ENCODE measurements around the gene BPHL. TPM values are rescaled to one million over a fixed set of nuclear protein-coding genes. Genes with fewer than 3 reads are reported as not detected.
"Not testable (repeated sequence)": the region's sequence is repeated elsewhere in the genome, so short reads cannot be mapped to it uniquely, and the experiment has no call there.

BPHL gene
- total RNA-seq, 4 donors from 2014 or later, result 6.3 to 8.3 (median 7.3) TPM

DNA sequence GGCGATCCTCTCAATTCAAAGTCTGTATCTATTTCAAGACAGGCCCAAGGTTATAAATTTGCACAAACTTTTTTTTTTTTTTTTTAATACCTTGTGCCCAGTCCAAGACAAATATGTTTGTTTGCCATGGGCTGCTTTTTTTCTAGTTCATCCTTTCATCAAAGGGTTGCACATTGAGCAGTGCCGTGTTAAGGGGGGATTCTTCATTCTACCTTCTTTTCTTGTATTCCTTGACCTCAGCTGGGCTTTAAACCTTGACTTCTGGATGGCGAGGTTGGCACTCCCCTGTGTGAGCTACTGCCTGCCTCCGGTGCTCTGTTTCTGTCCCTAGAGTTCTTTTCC lies 42.8 kb upstream of the BPHL start:
- no peak for DNase-seq (ENCODE audit: extremely low spot score)
- H3K27me3 ChIP-seq, result no peaks in the 10 kb centered on the region

DNA sequence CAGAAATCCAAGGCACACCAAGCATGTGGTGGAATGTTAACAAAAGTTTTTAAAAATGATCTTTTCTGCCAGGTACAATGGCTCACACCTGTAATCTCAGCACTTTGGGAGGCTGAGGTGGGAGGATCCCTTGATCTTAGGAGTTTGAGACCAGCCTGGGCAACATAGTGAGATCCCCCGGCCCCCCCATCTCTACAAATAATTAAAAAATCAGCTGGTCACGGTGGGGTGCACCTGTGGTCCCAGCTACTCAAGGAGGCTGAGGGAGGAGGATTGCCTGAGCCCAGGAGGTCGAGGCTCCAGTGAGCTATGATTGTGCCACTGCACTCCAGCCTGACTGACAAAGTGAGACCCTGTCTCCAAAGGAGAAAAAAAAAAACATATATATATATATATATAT lies 42.2 kb upstream of the BPHL start:
- intact Hi-C loops (cut with DNase I), result no loop called here
- DNase-seq (ENCODE audit: extremely low spot score), result no peak

More for the DNA sequence above, 42.8 kb upstream of the BPHL start:
- Histone ChIP-seq H3K9me3 (no peaks in the 10 kb centered on the region), H3K36me3 (peaks cover 19 to 45% (median 39%) of the 10 kb centered on the region in 4 donors), H3K4me1 (peaks cover 11 to 35% (median 28%) of the 10 kb centered on the region in 4 donors), H3K27ac (replicated peaks in 1 of 4) (no peak overlapping the region), H3K4me3 (no peak overlapping the region)
- TF ChIP-seq, protein P1, sequence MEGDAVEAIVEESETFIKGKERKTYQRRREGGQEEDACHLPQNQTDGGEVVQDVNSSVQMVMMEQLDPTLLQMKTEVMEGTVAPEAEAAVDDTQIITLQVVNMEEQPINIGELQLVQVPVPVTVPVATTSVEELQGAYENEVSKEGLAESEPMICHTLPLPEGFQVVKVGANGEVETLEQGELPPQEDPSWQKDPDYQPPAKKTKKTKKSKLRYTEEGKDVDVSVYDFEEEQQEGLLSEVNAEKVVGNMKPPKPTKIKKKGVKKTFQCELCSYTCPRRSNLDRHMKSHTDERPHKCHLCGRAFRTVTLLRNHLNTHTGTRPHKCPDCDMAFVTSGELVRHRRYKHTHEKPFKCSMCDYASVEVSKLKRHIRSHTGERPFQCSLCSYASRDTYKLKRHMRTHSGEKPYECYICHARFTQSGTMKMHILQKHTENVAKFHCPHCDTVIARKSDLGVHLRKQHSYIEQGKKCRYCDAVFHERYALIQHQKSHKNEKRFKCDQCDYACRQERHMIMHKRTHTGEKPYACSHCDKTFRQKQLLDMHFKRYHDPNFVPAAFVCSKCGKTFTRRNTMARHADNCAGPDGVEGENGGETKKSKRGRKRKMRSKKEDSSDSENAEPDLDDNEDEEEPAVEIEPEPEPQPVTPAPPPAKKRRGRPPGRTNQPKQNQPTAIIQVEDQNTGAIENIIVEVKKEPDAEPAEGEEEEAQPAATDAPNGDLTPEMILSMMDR (IDR thresholded peaks at IDR 0.05), result no peak
- no peak for TF ChIP-seq POLR2A (IDR thresholded peaks at IDR 0.05; ENCODE audit: low read depth)
- no peak for TF ChIP-seq EP300 (IDR thresholded peaks at IDR 0.05)
- intact Hi-C loops (cut with DNase I), result no loop called here
- WGBS, result 52% methylated on average over 4 of the region's 4 CpGs

DNA sequence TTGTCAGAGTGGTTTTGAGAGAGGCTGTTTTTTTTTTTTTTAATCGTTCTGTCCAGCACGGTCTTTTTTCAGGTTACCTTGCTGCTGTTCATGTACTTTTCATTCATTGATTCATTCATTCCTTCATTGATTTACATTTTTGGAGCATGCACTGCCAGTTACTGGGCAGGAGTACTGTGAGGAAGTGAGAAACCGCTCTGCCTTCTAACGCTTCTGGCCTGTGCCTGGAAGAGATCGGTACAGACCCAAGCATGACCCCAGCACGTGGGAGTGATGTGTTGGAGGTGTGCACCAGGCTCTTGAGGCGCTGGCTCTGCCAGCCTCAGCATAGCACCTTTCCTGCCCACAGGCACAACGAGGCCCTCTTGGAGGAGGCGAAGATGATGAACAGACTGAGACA lies 41.1 kb upstream of the BPHL start:
- DNase-seq (ENCODE audit: extremely low spot score), result no peak

More for the DNA sequence above, 42.2 kb upstream of the BPHL start:
- TF ChIP-seq POLR2A (IDR thresholded peaks at IDR 0.05; ENCODE audit: low read depth) (no peak), EP300 (IDR thresholded peaks at IDR 0.05) (no peak), POLR2AphosphoS5 (IDR thresholded peaks at IDR 0.05) (no peak)
- TF ChIP-seq, protein P1 (IDR thresholded peaks at IDR 0.05), result no peak
- H3K27ac ChIP-seq (replicated peaks in 1 of 4), result no peak overlapping the region
- peaks cover 25 to 51% (median 45%) of the 10 kb centered on the region in 4 donors for H3K36me3 ChIP-seq
- WGBS, result 87% methylated on average over 3 of the region's 3 CpGs
- H3K4me3 ChIP-seq, result no peak overlapping the region
- peaks cover 10 to 29% (median 23%) of the 10 kb centered on the region in 4 donors for H3K4me1 ChIP-seq
- no peaks in the 10 kb centered on the region for H3K9me3 ChIP-seq
- no peaks in the 10 kb centered on the region for H3K27me3 ChIP-seq

DNA sequence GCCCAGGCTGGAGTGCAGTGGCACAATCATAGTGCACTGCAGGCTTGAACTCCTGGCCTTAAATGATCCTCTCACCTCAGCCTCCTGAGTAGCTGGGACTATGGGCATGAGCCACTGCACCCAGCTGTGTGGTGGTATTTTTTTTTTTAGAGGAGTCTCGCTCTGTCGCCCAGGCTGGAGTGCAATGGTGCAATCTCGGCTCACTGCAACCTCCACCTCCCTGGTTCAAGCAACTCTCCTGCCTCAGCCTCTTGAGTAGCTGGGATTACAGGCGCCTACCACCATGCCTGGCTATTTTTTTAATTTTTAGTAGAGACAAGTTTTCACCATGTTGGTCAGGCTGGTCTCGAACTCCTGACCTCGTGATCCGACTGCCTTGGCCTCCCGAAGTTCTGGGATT lies 39.6 kb upstream of the BPHL start:
- intact Hi-C loops (cut with DNase I); H3K4me3 ChIP-seq; H3K27ac ChIP-seq (replicated peaks in 1 of 4); DNase-seq (ENCODE audit: extremely low spot score); H3K27me3 ChIP-seq; H3K9me3 ChIP-seq: not testable (repeated sequence)
- 96% methylated on average over 8 of the region's 8 CpGs for WGBS
- Histone ChIP-seq H3K4me1 (peaks cover 10 to 22% (median 19%) of the 10 kb centered on the region in 4 donors), H3K36me3 (peaks cover 36 to 71% (median 69%) of the 10 kb centered on the region in 4 donors)

More for the DNA sequence above, 41.1 kb upstream of the BPHL start:
- TF ChIP-seq POLR2AphosphoS5 (IDR thresholded peaks at IDR 0.05), result no peak
- TF ChIP-seq, protein P1 (IDR thresholded peaks at IDR 0.05), result no peak
- TF ChIP-seq POLR2A (IDR thresholded peaks at IDR 0.05; ENCODE audit: low read depth), result no peak
- no peak for TF ChIP-seq EP300 (IDR thresholded peaks at IDR 0.05)
- H3K4me3 ChIP-seq, result no peak overlapping the region
- H3K27ac ChIP-seq (replicated peaks in 1 of 4), result no peak overlapping the region
- peaks cover 10 to 28% (median 19%) of the 10 kb centered on the region in 4 donors for H3K4me1 ChIP-seq
- H3K9me3 ChIP-seq, result no peaks in the 10 kb centered on the region
- WGBS, result 96% methylated on average over 8 of the region's 9 CpGs
- intact Hi-C loops (cut with DNase I), result no loop called here
- H3K27me3 ChIP-seq, result no peaks in the 10 kb centered on the region
- H3K36me3 ChIP-seq, result peaks cover 26 to 60% (median 54%) of the 10 kb centered on the region in 4 donors

DNA sequence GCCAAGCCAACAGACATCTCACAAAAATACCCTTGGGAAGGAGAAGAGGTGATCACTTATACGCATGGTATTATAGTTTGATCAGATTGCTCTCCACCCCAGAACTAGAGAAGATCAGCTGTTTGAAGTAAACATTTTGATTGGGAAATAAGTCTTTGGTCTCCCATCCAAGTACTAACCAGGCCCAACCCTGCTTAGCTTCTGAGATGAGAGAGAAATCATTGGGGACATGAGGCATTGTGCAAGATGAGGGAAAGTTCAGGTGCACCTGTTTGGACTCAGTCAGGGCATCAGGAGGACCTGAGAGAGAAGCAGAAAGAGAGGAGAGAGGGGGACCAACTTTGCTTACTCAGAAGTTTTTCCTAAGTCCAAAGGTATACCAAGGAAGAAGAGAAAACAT lies 38.8 kb upstream of the BPHL start:
- TF ChIP-seq, protein P1 (IDR thresholded peaks at IDR 0.05), result no peak
- TF ChIP-seq POLR2A (IDR thresholded peaks at IDR 0.05; ENCODE audit: low read depth) (no peak), POLR2AphosphoS5 (IDR thresholded peaks at IDR 0.05) (no peak), EP300 (IDR thresholded peaks at IDR 0.05) (no peak)
- Histone ChIP-seq H3K36me3 (peaks cover 40 to 79% (median 77%) of the 10 kb centered on the region in 4 donors), H3K4me3 (no peak overlapping the region), H3K27me3 (no peaks in the 10 kb centered on the region), H3K9me3 (no peaks in the 10 kb centered on the region), H3K27ac (replicated peaks in 1 of 4) (no peak overlapping the region), H3K4me1 (peaks cover 10 to 21% (median 18%) of the 10 kb centered on the region in 4 donors)
- no peak for DNase-seq (ENCODE audit: extremely low spot score)
- 94% methylated on average over 1 of the region's 1 CpG for WGBS
- intact Hi-C loops (cut with DNase I), result no loop called here
